HCT116 (cell line): ENCODE data around the gene ABCC1. TPM values are rescaled to one million over a fixed set of nuclear protein-coding genes. Genes with fewer than 3 reads are reported as not detected.

ENCODE experiments used
- ATAC-seq: fragments of 200-7000 bp; cut with Tn5 transposase; 2 replicates; pipeline ENCODE4 v1.9.1; 2020; ENCODE audit warnings: mild to moderate bottlenecking, moderate library complexity
- BruUV-seq: library from RNA; stranded (reverse); fragments of 400-500 nt; replicated peaks from 2 replicates; lab custom pipeline; 2021; lab: Mats Ljungman, UMichigan
- CTCF ChIA-PET: fragments of 300-600 bp; sonication (Branson Sonifier 250); formaldehyde crosslinking; loops from one replicate; lab custom pipeline; 2021; ENCODE audit warnings: antibody characterized with exemption; lab: Charles Lee
- POLR2A ChIA-PET: fragments of 300-600, 350-600 bp; sonication (Branson Sonifier 250); formaldehyde crosslinking; loops from one replicate; lab custom pipeline; 2021; ENCODE audit warnings: antibody characterized with exemption; lab: Charles Lee
- RAD21 ChIA-PET, 2 experiments: fragments of 300-600 bp; sonication (Branson Sonifier 250); formaldehyde crosslinking; loops; one replicate each; lab custom pipeline; 2023; ENCODE audit warnings: low total read pairs in 2 of 2; ENCODE audit not compliant: uncharacterized antibody in 2 of 2, unreplicated experiment in 2 of 2, low non-redundant PET in 1 of 2; lab: Charles Lee
- DNase-seq: peaks from one replicate; pipeline ENCODE4 v3.0.0-alpha.2; 2010; ENCODE audit warnings: low read depth, low spot score
- H2AFZ ChIP-seq: fragments of 200-600 bp; shearing (Covaris generic), sonication (generic); 2 replicates; pipeline ENCODE4 v1.6.1; 2017; ENCODE audit warnings: low read depth, mixed run types, mixed read lengths, antibody characterized with exemption, low read length; ENCODE audit not compliant: poor library complexity, severe bottlenecking
- H3K27ac ChIP-seq: 2 replicates; pipeline ENCODE4 v1.5.1; 2012; ENCODE audit warnings: low read depth, low read length
- H3K27me3 ChIP-seq: fragments of 200-600 bp; sonication (generic); 2 replicates; pipeline ENCODE4 v1.6.1; 2016; ENCODE audit warnings: mixed run types, low read length, mixed read lengths; ENCODE audit not compliant: insufficient read depth
- H3K36me3 ChIP-seq, 2 experiments: fragments of 200-500 bp in 1 of 2; fragments of 200-600 bp in 1 of 2; sonication (Bioruptor generic) in 1 of 2; sonication (generic) in 1 of 2; 2 replicates each; pipeline versions ENCODE4 v1.5.1 to v1.6.1; 2014 to 2016; ENCODE audit warnings: low read length in 2 of 2, inconsistent platforms in 1 of 2, mixed read lengths in 1 of 2, mixed run types in 1 of 2; ENCODE audit not compliant: insufficient read depth in 2 of 2, control insufficient read depth in 1 of 2
- H3K4me1 ChIP-seq, 2 experiments: fragments of 200-600 bp in 1 of 2; sonication (generic) in 1 of 2; 2 replicates each; pipeline versions ENCODE4 v1.5.1 to v1.6.1; 2012 to 2017; ENCODE audit warnings: low read length in 2 of 2, inconsistent platforms in 1 of 2, mild to moderate bottlenecking in 1 of 2, mixed read lengths in 1 of 2, mixed run types in 1 of 2, moderate library complexity in 1 of 2; ENCODE audit not compliant: insufficient read depth in 2 of 2, control insufficient read depth in 1 of 2
- H3K4me2 ChIP-seq: fragments of 200-600 bp; sonication (generic); 2 replicates; pipeline ENCODE4 v1.6.1; 2017; ENCODE audit warnings: mixed run types, low read length, mixed read lengths
- H3K4me3 ChIP-seq, 2 experiments: fragments of 200-600 bp in 1 of 2; sonication (generic) in 1 of 2; replicated peaks in 1 of 2; 2 replicates each; pipeline ENCODE4 v1.5.1; 2011 to 2016; ENCODE audit warnings: low read length in 2 of 2, control low read depth in 1 of 2, low read depth in 1 of 2, mild to moderate bottlenecking in 1 of 2, mixed read lengths in 1 of 2, mixed run types in 1 of 2
- H3K79me2 ChIP-seq: fragments of 200-600 bp; sonication (generic); 2 replicates; pipeline ENCODE4 v1.6.1; 2017; ENCODE audit warnings: mild to moderate bottlenecking, mixed run types, low read length, moderate library complexity, mixed read lengths; ENCODE audit not compliant: insufficient read depth
- H3K9ac ChIP-seq: fragments of 200-600 bp; sonication (generic); 2 replicates; pipeline ENCODE4 v1.6.1; 2016; ENCODE audit warnings: low read length, mixed read lengths
- H3K9me2 ChIP-seq: fragments of 200-600 bp; sonication (generic), shearing (Covaris generic); 2 replicates; pipeline ENCODE4 v1.6.1; 2017; ENCODE audit warnings: mixed run types, mild to moderate bottlenecking, moderate library complexity; ENCODE audit not compliant: insufficient read depth
- H3K9me3 ChIP-seq, 2 experiments: fragments of 200-500 bp in 1 of 2; fragments of 200-600 bp in 1 of 2; sonication (Bioruptor generic) in 1 of 2; sonication (generic) in 1 of 2; 2 replicates each; pipeline ENCODE4 v1.6.1; 2014 to 2017; ENCODE audit warnings: low read length in 2 of 2, mixed read lengths in 2 of 2, inconsistent platforms in 1 of 2, low read depth in 1 of 2, mild to moderate bottlenecking in 1 of 2, mixed run types in 1 of 2, moderate library complexity in 1 of 2; ENCODE audit not compliant: control insufficient read depth in 1 of 2, insufficient read depth in 1 of 2
- H4K20me1 ChIP-seq: fragments of 200-600 bp; sonication (generic), shearing (Covaris generic); 2 replicates; pipeline ENCODE4 v1.6.1; 2017; ENCODE audit warnings: mixed run types, mild to moderate bottlenecking, moderate library complexity; ENCODE audit not compliant: insufficient read depth
- ATF3 ChIP-seq: IDR thresholded peaks from 2 replicates; pipeline ENCODE4 v1.6.1; 2012
- CBX3 ChIP-seq: IDR thresholded peaks from 2 replicates; pipeline ENCODE4 v1.6.1; 2012; ENCODE audit warnings: low read depth
- CTCF ChIP-seq, 3 experiments: fragments of 200-600 bp in 1 of 3; sonication (generic) in 1 of 3; IDR thresholded peaks in 2 of 3; conservative IDR thresholded peaks in 1 of 3; 2 replicates each; pipeline ENCODE4 v1.5.1; 2012 to 2017; ENCODE audit warnings: low read depth in 2 of 3, low read length in 2 of 3, antibody characterized with exemption in 1 of 3, borderline replicate concordance in 1 of 3, control low read depth in 1 of 3, mild to moderate bottlenecking in 1 of 3, mixed read lengths in 1 of 3, mixed run types in 1 of 3, moderate library complexity in 1 of 3; ENCODE audit not compliant: insufficient read depth in 1 of 3
- EGR1 ChIP-seq: IDR thresholded peaks from 2 replicates; pipeline ENCODE4 v1.6.1; 2012; ENCODE audit warnings: low read depth
- ELF1 ChIP-seq: IDR thresholded peaks from 2 replicates; pipeline ENCODE4 v1.6.1; 2012; ENCODE audit warnings: low read depth, borderline replicate concordance
- EZH2 ChIP-seq: fragments of 200-600 bp; sonication (generic); IDR thresholded peaks from 2 replicates; pipeline ENCODE4 v1.6.1; 2017; ENCODE audit warnings: antibody characterized with exemption, mixed run types
- EZH2phosphoT487 ChIP-seq: fragments of 200-600 bp; IDR thresholded peaks from 2 replicates; pipeline ENCODE4 v1.6.1; 2018; ENCODE audit warnings: antibody characterized with exemption, borderline replicate concordance
- FOSL1 ChIP-seq: IDR thresholded peaks from 2 replicates; pipeline ENCODE4 v1.6.1; 2012; ENCODE audit warnings: low read depth
- JUND ChIP-seq: IDR thresholded peaks from 2 replicates; pipeline ENCODE4 v1.6.1; 2012
- POLR2A ChIP-seq: IDR thresholded peaks from 2 replicates; pipeline ENCODE4 v1.7.0; 2011; ENCODE audit warnings: borderline replicate concordance; ENCODE audit not compliant: insufficient read depth, insufficient read length; ENCODE audit errors: extremely low read depth
- POLR2AphosphoS5 ChIP-seq: IDR thresholded peaks from 2 replicates; pipeline ENCODE4 v1.6.1; 2011; ENCODE audit warnings: mild to moderate bottlenecking, low read depth, low read length, moderate library complexity
- REST ChIP-seq: IDR thresholded peaks from 2 replicates; pipeline ENCODE4 v1.6.1; 2012; ENCODE audit warnings: low read depth
- SIN3A ChIP-seq: IDR thresholded peaks from 2 replicates; pipeline ENCODE4 v1.6.1; 2012; ENCODE audit warnings: low read depth
- SRF ChIP-seq: IDR thresholded peaks from 2 replicates; pipeline ENCODE4 v1.6.1; 2012; ENCODE audit warnings: low read depth
- TCF7L2 ChIP-seq: IDR thresholded peaks from 2 replicates; pipeline ENCODE4 v1.7.0; 2011; ENCODE audit warnings: borderline replicate concordance, inconsistent platforms; ENCODE audit not compliant: insufficient read depth, insufficient read length; ENCODE audit errors: extremely low read depth
- YY1 ChIP-seq: IDR thresholded peaks from 2 replicates; pipeline ENCODE4 v1.6.1; 2011; ENCODE audit warnings: low read length, low read depth, moderate library complexity, mild to moderate bottlenecking; ENCODE audit not compliant: insufficient replicate concordance; ENCODE audit errors: extremely low read depth
- ZBTB33 ChIP-seq: IDR thresholded peaks from 2 replicates; pipeline ENCODE4 v1.6.1; 2011; ENCODE audit warnings: mild to moderate bottlenecking, low read length, moderate library complexity; ENCODE audit not compliant: insufficient replicate concordance; ENCODE audit errors: extremely low read depth
- ZFX ChIP-seq: fragments of 450-650 bp; IDR thresholded peaks from 2 replicates; pipeline ENCODE4 v1.6.1; 2017
- ZNF274 ChIP-seq: fragments of 200-500 bp; sonication (Bioruptor generic); IDR thresholded peaks from 2 replicates; pipeline ENCODE4 v1.6.1; 2014; ENCODE audit warnings: mild to moderate bottlenecking, low read depth, low read length, inconsistent platforms
- intact Hi-C: fragments of 100-400 bp; cut with micrococcal nuclease; formaldehyde crosslinking; loops from 2 replicates; pipeline ENCODE4 v1.10.0; 2022
- total RNA-seq: library from RNA; stranded (reverse); gene quantifications from one replicate; pipeline ENCODE4 v1.2.1, GENCODE V29; 2021; ENCODE audit not compliant: unreplicated experiment

Gene ABCC1
- total RNA-seq, 1 experiment from 2014 or later: 61.9 TPM

GRCh38 chr16:16021988-16022682 is 72.7 kb downstream of the ABCC1 start:
- no peaks in the 10 kb centered on the region for H3K9me3 ChIP-seq
- ChIA-PET CTCF (no interaction called here), POLR2A (interaction anchor here (1.0 to 1.3 kb wide), 2 partner anchors 10 to 134 kb away, joined by 3 to 4 read pairs; partner anchors contain the start of gene CEP20), RAD21 (interaction anchor here in 1 of 2 experiments (0.6 kb wide), 1 partner anchor 57 kb away, joined by 3 read pairs; no protein-coding TSS in a partner anchor)
- peaks cover 62% of the 10 kb centered on the region for H3K79me2 ChIP-seq
- peak overlapping the region in 1 of 2 experiments; percentile 19; a peak in 3 of 4 replicates for H3K4me3 ChIP-seq
- H3K4me2 ChIP-seq: peak overlapping the region; percentile 67
- no peaks in the 10 kb centered on the region for H3K27me3 ChIP-seq
- peak overlapping the region; percentile 45 for H3K9ac ChIP-seq
- H2AFZ ChIP-seq: no peak overlapping the region
- intact Hi-C loops: loop anchor here (2.0 to 5.0 kb wide), 2 partner anchors 71 to 135 kb away; partner anchors contain the start of gene CEP20
- H3K36me3 ChIP-seq: peaks cover 5 to 11% of the 10 kb centered on the region in 2 experiments; a peak in 2 of 4 replicates
- BruUV-seq: no TSS peak
- ATAC-seq (peak; percentile 95), DNase-seq (peak; percentile 81)
- peaks cover 48 to 80% of the 10 kb centered on the region in 2 experiments for H3K4me1 ChIP-seq
- no peaks in the 10 kb centered on the region for H4K20me1 ChIP-seq
- H3K27ac ChIP-seq: peak overlapping the region; percentile 75
- no peaks in the 10 kb centered on the region for H3K9me2 ChIP-seq
- TF ChIP-seq SRF (no peak), ZBTB33 (peak; percentile 69), ELF1 (no peak), ATF3 (no peak), EZH2 (no peak), EZH2phosphoT487 (no peak), CTCF (IDR thresholded peaks at IDR 0.05 in 2 of 3, conservative IDR thresholded peaks at IDR 0.05 in 1 of 3; ENCODE audit: borderline replicate concordance in 1 of 3, insufficient read depth in 1 of 3, low read depth in 2 of 3, low read length in 2 of 3) (no peak), POLR2A (no peak), FOSL1 (peak; percentile 93), TCF7L2 (peak; percentile 22), EGR1 (no peak), CBX3 (0 out of 2 replicates have a peak, but pooled peaks have one; percentile 56), ZFX (no peak), ZNF274 (no peak), YY1 (no peak), JUND (peak; percentile 94), SIN3A (no peak; the same call in 1 of the 2 replicates), REST (no peak), POLR2AphosphoS5 (peak; percentile 63)
